WTC11 (cell line): ENCODE results near the gene LUC7L. TPM values are rescaled to one million over a fixed set of nuclear protein-coding genes. Genes with fewer than 3 reads are reported as not detected.
"Not testable (repeated sequence)": the region's sequence is repeated elsewhere in the genome, so short reads cannot be mapped to it uniquely, and the experiment has no call there.

Experiments
- ATAC-seq: fragments of 200-7000 bp; cut with Tn5 transposase; 2 replicates; pipeline ENCODE4 v1.10.0; 2021; ENCODE audit warnings: mild to moderate bottlenecking, moderate library complexity
- CTCF ChIA-PET: fragments of 300-600 bp; sonication (Branson Sonifier 250); formaldehyde crosslinking; loops from one replicate; lab custom pipeline; 2021; ENCODE audit warnings: antibody characterized with exemption; lab: Charles Lee
- POLR2A ChIA-PET: fragments of 350-600 bp; sonication (Branson Sonifier 250); formaldehyde crosslinking; loops from one replicate; lab custom pipeline; 2021; ENCODE audit warnings: antibody characterized with exemption; lab: Charles Lee
- DNase-seq: peaks from one replicate; pipeline ENCODE4 v3.0.0; 2021; ENCODE audit warnings: low spot score
- H3K27ac Mint-ChIP-seq: 2 replicates; pipeline ENCODE4 v1.8.0; 2021; ENCODE audit warnings: mixed read lengths
- H3K27me3 Mint-ChIP-seq: 2 replicates; pipeline ENCODE4 v1.8.0; 2021; ENCODE audit warnings: low read depth, mild to moderate bottlenecking, moderate library complexity, mixed read lengths
- H3K36me3 Mint-ChIP-seq: 2 replicates; pipeline ENCODE4 v1.8.0; 2021; ENCODE audit warnings: mixed read lengths
- H3K4me1 Mint-ChIP-seq: 2 replicates; pipeline ENCODE4 v1.8.0; 2022; ENCODE audit warnings: mixed read lengths
- H3K4me3 Mint-ChIP-seq: 2 replicates; pipeline ENCODE4 v1.8.0; 2021; ENCODE audit warnings: mild to moderate bottlenecking, moderate library complexity, mixed read lengths
- H3K9me3 Mint-ChIP-seq: 2 replicates; pipeline ENCODE4 v1.8.0; 2021; ENCODE audit warnings: mixed read lengths
- CREM ChIP-seq: sonication (generic); formaldehyde crosslinking; IDR thresholded peaks from 2 replicates; pipeline ENCODE4 v1.8.1; 2022; ENCODE audit warnings: mild to moderate bottlenecking, missing genetic modification reagents, moderate library complexity
- ESRRA ChIP-seq: sonication (generic); formaldehyde crosslinking; IDR thresholded peaks from 2 replicates; pipeline ENCODE4 v1.8.1; 2022; ENCODE audit warnings: mild to moderate bottlenecking, missing genetic modification reagents, borderline replicate concordance
- JAZF1 ChIP-seq: fragments of 250-450 bp; sonication (Bioruptor Pico); IDR thresholded peaks from 2 replicates; pipeline ENCODE4 v1.9.0; 2021; ENCODE audit warnings: moderate library complexity, mild to moderate bottlenecking, inconsistent platforms
- KAT7 ChIP-seq: sonication (generic); formaldehyde crosslinking; IDR thresholded peaks from 2 replicates; pipeline ENCODE4 v1.8.1; 2023; ENCODE audit warnings: missing genetic modification reagents, mild to moderate bottlenecking, borderline replicate concordance
- MYBL2 ChIP-seq: sonication (generic); formaldehyde crosslinking; IDR thresholded peaks from 2 replicates; pipeline ENCODE4 v1.8.1; 2023; ENCODE audit warnings: mild to moderate bottlenecking, moderate library complexity, missing genetic modification reagents
- TEAD4 ChIP-seq: sonication (generic); formaldehyde crosslinking; IDR thresholded peaks from 2 replicates; pipeline ENCODE4 v1.8.0; 2022; ENCODE audit warnings: mild to moderate bottlenecking, missing genetic modification reagents
- ZBTB21 ChIP-seq: sonication (generic); formaldehyde crosslinking; IDR thresholded peaks from 2 replicates; pipeline ENCODE4 v1.8.1; 2023; ENCODE audit warnings: mild to moderate bottlenecking, missing genetic modification reagents, borderline replicate concordance
- ZNF671 ChIP-seq: fragments of 250-450 bp; sonication (Bioruptor Pico); IDR thresholded peaks from 2 replicates; pipeline ENCODE4 v1.8.0; 2021; ENCODE audit warnings: mild to moderate bottlenecking
- total RNA-seq: library from RNA; stranded (reverse); gene quantifications from 3 replicates; pipeline ENCODE4 v1.2.3, GENCODE V29; 2021
- TF ChIP-seq, protein P1 (sequence below): sonication (generic); formaldehyde crosslinking; IDR thresholded peaks from 2 replicates; pipeline ENCODE4 v1.8.1; 2023; ENCODE audit warnings: mild to moderate bottlenecking, missing genetic modification reagents, moderate library complexity
- TF ChIP-seq, protein P2 (sequence below): fragments of 250-450 bp; sonication (Bioruptor Pico); IDR thresholded peaks from 2 replicates; pipeline ENCODE4 v1.9.0; 2021; ENCODE audit warnings: mild to moderate bottlenecking
- TF ChIP-seq, protein P3 (sequence below): sonication (generic); formaldehyde crosslinking; IDR thresholded peaks from 2 replicates; pipeline ENCODE4 v1.8.1; 2022; ENCODE audit warnings: low read depth, missing genetic modification reagents, borderline replicate concordance

LUC7L gene
- total RNA-seq, 1 experiment from 2014 or later: 111 TPM

DNA sequence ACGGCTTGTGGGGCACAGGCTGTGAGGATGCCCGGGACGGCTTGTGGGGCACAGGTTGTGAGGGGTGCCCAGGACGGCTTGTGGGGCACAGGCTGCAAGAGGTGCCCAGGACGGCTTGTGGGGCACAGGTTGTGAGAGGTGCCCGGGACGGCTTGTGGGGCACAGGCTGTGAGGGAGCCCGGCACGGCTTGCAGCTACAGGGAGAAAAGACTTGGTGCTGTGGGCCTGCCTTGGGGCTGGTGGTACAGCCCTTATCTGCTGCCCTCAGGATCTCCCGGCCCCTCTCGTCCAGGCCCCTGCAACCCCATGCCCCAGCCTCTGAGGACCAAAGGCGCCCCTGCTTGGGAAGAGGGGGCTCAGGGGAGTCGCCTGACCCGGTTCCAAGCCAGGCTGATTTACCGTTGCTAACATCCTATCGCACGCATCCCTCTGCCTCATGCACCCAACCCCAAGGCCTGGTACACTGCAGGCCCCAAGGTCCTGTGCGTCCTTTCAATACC is 68.5 kb downstream of the LUC7L start (continued):
- TF ChIP-seq ZNF671 (CRISPR knock-in tag): no peak

DNA sequence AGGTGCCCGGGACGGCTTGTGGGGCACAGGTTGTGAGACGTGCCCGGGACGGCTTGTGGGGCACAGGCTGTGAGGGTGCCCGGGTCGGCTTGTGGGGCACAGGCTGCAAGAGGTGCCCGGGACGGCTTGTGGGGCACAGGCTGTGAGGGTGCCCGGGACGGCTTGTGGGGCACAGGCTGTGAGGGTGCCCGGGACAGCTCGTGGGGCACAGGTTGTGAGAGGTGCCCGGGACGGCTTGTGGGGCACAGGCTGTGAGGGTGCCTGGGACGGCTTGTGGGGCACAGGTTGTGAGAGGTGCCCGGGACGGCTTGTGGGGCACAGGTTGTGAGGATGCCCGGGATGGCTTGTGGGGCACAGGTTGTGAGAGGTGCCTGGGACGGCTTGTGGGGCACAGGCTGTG is 69.0 kb downstream of the LUC7L start:
- H3K36me3 Mint-ChIP-seq, H3K4me3 Mint-ChIP-seq, H3K9me3 Mint-ChIP-seq, H3K4me1 Mint-ChIP-seq, POLR2A ChIA-PET, H3K27ac Mint-ChIP-seq, DNase-seq, ATAC-seq: not testable (repeated sequence)
- CTCF ChIA-PET: interaction anchor here (1.1 to 1.4 kb wide), 2 partner anchors 42 kb away, joined by 3 to 6 read pairs; no protein-coding TSS in a partner anchor
- peaks cover 69% of the 10 kb centered on the region for H3K27me3 Mint-ChIP-seq

GRCh38 chr16:159136-159849 is 70.0 kb downstream of the LUC7L start:
- Mint-ChIP-seq H3K36me3 (no peaks in the 10 kb centered on the region), H3K9me3 (0 out of 2 replicates have a peak, but pooled peaks cover 3% of the 10 kb centered on the region), H3K4me1 (peaks cover 4% of the 10 kb centered on the region; the same call in 1 of the 2 replicates), H3K4me3 (no peak overlapping the region), H3K27ac (no peak overlapping the region), H3K27me3 (peaks cover 74% of the 10 kb centered on the region)
- POLR2A ChIA-PET: no interaction called here
- ATAC-seq (peak; percentile 21; the same call in 1 of the 2 replicates), DNase-seq (no peak)
- CTCF ChIA-PET: interaction anchor here (0.8 to 1.4 kb wide), 5 partner anchors 41 to 203 kb away, joined by 3 to 6 read pairs (median 4); no protein-coding TSS in a partner anchor
- TF ChIP-seq ESRRA (CRISPR knock-in tag): no peak

- ATAC-seq (no peak), DNase-seq (no peak)
- Mint-ChIP-seq H3K4me3 (peak overlapping the region; percentile 77), H3K27ac (no peak overlapping the region), H3K36me3 (no peaks in the 10 kb centered on the region), H3K27me3 (peaks cover 84% of the 10 kb centered on the region), H3K4me1 (peaks cover 4% of the 10 kb centered on the region; the same call in 1 of the 2 replicates), H3K9me3 (0 out of 2 replicates have a peak, but pooled peaks cover 3% of the 10 kb centered on the region)
- ChIA-PET POLR2A (interaction anchor here (0.6 kb wide), 1 partner anchor 28 kb away, joined by 4 read pairs; no protein-coding TSS in a partner anchor), CTCF (interaction anchor here (1.0 to 2.3 kb wide), 2 partner anchors 37 to 48 kb away, joined by 3 to 8 read pairs; no protein-coding TSS in a partner anchor)
- no peak for TF ChIP-seq JAZF1 (CRISPR knock-in tag)
- no peak for TF ChIP-seq TEAD4 (CRISPR knock-in tag)
- no peak for TF ChIP-seq CREM (CRISPR knock-in tag)
- TF ChIP-seq KAT7 (CRISPR knock-in tag): no peak
- no peak for TF ChIP-seq ESRRA (CRISPR knock-in tag)
- TF ChIP-seq, protein P1, sequence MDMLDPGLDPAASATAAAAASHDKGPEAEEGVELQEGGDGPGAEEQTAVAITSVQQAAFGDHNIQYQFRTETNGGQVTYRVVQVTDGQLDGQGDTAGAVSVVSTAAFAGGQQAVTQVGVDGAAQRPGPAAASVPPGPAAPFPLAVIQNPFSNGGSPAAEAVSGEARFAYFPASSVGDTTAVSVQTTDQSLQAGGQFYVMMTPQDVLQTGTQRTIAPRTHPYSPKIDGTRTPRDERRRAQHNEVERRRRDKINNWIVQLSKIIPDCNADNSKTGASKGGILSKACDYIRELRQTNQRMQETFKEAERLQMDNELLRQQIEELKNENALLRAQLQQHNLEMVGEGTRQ: no peak
- TF ChIP-seq, protein P2, sequence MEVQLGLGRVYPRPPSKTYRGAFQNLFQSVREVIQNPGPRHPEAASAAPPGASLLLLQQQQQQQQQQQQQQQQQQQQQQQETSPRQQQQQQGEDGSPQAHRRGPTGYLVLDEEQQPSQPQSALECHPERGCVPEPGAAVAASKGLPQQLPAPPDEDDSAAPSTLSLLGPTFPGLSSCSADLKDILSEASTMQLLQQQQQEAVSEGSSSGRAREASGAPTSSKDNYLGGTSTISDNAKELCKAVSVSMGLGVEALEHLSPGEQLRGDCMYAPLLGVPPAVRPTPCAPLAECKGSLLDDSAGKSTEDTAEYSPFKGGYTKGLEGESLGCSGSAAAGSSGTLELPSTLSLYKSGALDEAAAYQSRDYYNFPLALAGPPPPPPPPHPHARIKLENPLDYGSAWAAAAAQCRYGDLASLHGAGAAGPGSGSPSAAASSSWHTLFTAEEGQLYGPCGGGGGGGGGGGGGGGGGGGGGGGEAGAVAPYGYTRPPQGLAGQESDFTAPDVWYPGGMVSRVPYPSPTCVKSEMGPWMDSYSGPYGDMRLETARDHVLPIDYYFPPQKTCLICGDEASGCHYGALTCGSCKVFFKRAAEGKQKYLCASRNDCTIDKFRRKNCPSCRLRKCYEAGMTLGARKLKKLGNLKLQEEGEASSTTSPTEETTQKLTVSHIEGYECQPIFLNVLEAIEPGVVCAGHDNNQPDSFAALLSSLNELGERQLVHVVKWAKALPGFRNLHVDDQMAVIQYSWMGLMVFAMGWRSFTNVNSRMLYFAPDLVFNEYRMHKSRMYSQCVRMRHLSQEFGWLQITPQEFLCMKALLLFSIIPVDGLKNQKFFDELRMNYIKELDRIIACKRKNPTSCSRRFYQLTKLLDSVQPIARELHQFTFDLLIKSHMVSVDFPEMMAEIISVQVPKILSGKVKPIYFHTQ (CRISPR knock-in tag): no peak
- TF ChIP-seq MYBL2 (CRISPR knock-in tag): no peak
- TF ChIP-seq ZBTB21 (CRISPR knock-in tag): no peak
- TF ChIP-seq, protein P3, sequence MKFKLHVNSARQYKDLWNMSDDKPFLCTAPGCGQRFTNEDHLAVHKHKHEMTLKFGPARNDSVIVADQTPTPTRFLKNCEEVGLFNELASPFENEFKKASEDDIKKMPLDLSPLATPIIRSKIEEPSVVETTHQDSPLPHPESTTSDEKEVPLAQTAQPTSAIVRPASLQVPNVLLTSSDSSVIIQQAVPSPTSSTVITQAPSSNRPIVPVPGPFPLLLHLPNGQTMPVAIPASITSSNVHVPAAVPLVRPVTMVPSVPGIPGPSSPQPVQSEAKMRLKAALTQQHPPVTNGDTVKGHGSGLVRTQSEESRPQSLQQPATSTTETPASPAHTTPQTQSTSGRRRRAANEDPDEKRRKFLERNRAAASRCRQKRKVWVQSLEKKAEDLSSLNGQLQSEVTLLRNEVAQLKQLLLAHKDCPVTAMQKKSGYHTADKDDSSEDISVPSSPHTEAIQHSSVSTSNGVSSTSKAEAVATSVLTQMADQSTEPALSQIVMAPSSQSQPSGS: no peak
Observed at GRCh38 chr16:155031-155398, 74.2 kb downstream of the LUC7L start.
